ENCODE data around the gene MTMR2. TPM values are rescaled to one million over a fixed set of nuclear protein-coding genes. Genes with fewer than 3 reads are reported as not detected.

MTMR2 gene
- total and polyA plus RNA-seq, 10 of the 15 experiments (the other 5 are each of a cell fraction or from before 2014, with no cell fraction given) = 7.6 to 46.6 (median 22.5) TPM

DNA sequence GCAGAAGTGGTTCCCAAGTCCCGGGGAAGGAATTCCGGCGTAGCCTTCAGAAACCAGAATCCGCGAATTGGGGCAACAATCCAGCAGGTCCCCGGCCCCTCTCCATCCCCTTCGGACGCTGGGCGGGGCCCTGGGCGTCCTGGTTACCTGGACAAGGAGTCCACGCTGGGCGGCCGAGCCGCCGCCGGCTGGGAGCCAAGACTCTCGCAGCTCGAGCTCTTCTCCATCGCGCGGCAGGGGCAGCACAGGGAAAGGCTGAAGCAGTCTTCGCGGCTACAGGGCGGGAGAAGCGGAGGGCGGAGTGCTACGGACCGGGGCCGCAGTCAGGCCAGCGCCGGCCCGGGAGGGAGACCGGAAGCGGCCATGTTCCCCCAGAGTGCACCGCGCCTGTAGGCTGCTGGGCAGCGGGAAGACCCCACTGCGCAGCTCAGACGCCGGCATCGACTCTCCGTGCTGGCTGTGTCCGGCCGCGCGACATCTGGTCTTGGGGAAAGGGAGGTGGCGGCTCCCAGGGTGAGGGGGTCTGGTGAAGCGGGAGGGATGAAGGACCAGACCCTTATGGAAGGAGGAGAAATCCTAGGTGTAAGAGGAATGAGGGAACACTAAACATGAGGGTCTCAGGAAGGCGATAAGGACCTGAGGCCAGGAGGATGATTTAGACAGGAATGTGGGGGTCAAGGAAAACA, at the start of gene MTMR2 (continued):
- TF ChIP-seq, protein P1, sequence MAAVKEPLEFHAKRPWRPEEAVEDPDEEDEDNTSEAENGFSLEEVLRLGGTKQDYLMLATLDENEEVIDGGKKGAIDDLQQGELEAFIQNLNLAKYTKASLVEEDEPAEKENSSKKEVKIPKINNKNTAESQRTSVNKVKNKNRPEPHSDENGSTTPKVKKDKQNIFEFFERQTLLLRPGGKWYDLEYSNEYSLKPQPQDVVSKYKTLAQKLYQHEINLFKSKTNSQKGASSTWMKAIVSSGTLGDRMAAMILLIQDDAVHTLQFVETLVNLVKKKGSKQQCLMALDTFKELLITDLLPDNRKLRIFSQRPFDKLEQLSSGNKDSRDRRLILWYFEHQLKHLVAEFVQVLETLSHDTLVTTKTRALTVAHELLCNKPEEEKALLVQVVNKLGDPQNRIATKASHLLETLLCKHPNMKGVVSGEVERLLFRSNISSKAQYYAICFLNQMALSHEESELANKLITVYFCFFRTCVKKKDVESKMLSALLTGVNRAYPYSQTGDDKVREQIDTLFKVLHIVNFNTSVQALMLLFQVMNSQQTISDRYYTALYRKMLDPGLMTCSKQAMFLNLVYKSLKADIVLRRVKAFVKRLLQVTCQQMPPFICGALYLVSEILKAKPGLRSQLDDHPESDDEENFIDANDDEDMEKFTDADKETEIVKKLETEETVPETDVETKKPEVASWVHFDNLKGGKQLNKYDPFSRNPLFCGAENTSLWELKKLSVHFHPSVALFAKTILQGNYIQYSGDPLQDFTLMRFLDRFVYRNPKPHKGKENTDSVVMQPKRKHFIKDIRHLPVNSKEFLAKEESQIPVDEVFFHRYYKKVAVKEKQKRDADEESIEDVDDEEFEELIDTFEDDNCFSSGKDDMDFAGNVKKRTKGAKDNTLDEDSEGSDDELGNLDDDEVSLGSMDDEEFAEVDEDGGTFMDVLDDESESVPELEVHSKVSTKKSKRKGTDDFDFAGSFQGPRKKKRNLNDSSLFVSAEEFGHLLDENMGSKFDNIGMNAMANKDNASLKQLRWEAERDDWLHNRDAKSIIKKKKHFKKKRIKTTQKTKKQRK (IDR thresholded peaks at IDR 0.05; ENCODE audit: low read depth, low read length) = no peak
- TF ChIP-seq RCOR1 (conservative IDR thresholded peaks at IDR 0.05; ENCODE audit: low read depth, low read length) = no peak
- peak; percentile 68 for TF ChIP-seq HDGF (IDR thresholded peaks at IDR 0.05)
- TF ChIP-seq POLR2A (IDR thresholded peaks at IDR 0.05; ENCODE audit: low read depth, low read length) = peak; percentile 100
- TF ChIP-seq, protein P2, sequence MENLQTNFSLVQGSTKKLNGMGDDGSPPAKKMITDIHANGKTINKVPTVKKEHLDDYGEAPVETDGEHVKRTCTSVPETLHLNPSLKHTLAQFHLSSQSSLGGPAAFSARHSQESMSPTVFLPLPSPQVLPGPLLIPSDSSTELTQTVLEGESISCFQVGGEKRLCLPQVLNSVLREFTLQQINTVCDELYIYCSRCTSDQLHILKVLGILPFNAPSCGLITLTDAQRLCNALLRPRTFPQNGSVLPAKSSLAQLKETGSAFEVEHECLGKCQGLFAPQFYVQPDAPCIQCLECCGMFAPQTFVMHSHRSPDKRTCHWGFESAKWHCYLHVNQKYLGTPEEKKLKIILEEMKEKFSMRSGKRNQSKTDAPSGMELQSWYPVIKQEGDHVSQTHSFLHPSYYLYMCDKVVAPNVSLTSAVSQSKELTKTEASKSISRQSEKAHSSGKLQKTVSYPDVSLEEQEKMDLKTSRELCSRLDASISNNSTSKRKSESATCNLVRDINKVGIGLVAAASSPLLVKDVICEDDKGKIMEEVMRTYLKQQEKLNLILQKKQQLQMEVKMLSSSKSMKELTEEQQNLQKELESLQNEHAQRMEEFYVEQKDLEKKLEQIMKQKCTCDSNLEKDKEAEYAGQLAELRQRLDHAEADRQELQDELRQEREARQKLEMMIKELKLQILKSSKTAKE (IDR thresholded peaks at IDR 0.05; ENCODE audit: low read depth, poor library complexity, severe bottlenecking) = peak; percentile 46
- TF ChIP-seq, protein P3, sequence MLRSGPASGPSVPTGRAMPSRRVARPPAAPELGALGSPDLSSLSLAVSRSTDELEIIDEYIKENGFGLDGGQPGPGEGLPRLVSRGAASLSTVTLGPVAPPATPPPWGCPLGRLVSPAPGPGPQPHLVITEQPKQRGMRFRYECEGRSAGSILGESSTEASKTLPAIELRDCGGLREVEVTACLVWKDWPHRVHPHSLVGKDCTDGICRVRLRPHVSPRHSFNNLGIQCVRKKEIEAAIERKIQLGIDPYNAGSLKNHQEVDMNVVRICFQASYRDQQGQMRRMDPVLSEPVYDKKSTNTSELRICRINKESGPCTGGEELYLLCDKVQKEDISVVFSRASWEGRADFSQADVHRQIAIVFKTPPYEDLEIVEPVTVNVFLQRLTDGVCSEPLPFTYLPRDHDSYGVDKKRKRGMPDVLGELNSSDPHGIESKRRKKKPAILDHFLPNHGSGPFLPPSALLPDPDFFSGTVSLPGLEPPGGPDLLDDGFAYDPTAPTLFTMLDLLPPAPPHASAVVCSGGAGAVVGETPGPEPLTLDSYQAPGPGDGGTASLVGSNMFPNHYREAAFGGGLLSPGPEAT (IDR thresholded peaks at IDR 0.05; ENCODE audit: low read depth) = peak; percentile 87
- peak; percentile 97 for TF ChIP-seq YY1 (IDR thresholded peaks at IDR 0.05; ENCODE audit: low read depth, low read length)
- no peak for TF ChIP-seq ETV6 (conservative IDR thresholded peaks at IDR 0.05 in 1 of 2, IDR thresholded peaks at IDR 0.05 in 1 of 2; ENCODE audit: borderline replicate concordance in 1 of 2, low read depth in 1 of 2)
- TF ChIP-seq, protein P4, sequence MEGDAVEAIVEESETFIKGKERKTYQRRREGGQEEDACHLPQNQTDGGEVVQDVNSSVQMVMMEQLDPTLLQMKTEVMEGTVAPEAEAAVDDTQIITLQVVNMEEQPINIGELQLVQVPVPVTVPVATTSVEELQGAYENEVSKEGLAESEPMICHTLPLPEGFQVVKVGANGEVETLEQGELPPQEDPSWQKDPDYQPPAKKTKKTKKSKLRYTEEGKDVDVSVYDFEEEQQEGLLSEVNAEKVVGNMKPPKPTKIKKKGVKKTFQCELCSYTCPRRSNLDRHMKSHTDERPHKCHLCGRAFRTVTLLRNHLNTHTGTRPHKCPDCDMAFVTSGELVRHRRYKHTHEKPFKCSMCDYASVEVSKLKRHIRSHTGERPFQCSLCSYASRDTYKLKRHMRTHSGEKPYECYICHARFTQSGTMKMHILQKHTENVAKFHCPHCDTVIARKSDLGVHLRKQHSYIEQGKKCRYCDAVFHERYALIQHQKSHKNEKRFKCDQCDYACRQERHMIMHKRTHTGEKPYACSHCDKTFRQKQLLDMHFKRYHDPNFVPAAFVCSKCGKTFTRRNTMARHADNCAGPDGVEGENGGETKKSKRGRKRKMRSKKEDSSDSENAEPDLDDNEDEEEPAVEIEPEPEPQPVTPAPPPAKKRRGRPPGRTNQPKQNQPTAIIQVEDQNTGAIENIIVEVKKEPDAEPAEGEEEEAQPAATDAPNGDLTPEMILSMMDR (IDR thresholded peaks at IDR 0.05 in 2 of 3, conservative IDR thresholded peaks at IDR 0.05 in 1 of 3; ENCODE audit: control insufficient read depth in 2 of 3, extremely low read depth in 1 of 3, insufficient read depth in 1 of 3, low read depth in 3 of 3, low read length in 3 of 3) = no peak
- TF ChIP-seq NR2F1 (conservative IDR thresholded peaks at IDR 0.05) = 0 out of 2 replicates have a peak, but pooled peaks have one; percentile 61
- peak; percentile 60; the same call in 1 of the 2 replicates for TF ChIP-seq TARDBP (IDR thresholded peaks at IDR 0.05; ENCODE audit: borderline replicate concordance)
- TF ChIP-seq HDAC6 (IDR thresholded peaks at IDR 0.05; ENCODE audit: unreplicated experiment) = no peak
- TF ChIP-seq CREM (IDR thresholded peaks at IDR 0.05; ENCODE audit: low read depth) = no peak
- TF ChIP-seq SMAD5 (IDR thresholded peaks at IDR 0.05; ENCODE audit: low read depth) = peak; percentile 91; the same call in 1 of the 2 replicates
- TF ChIP-seq GABPA (IDR thresholded peaks at IDR 0.05; ENCODE audit: low read depth) = peak; percentile 81
- TF ChIP-seq FOS (IDR thresholded peaks at IDR 0.05; ENCODE audit: borderline replicate concordance, extremely low read depth, insufficient read length) = no peak
- TF ChIP-seq CBX3 (IDR thresholded peaks at IDR 0.05; ENCODE audit: borderline replicate concordance, low read depth) = no peak
- TF ChIP-seq SMARCA5 (IDR thresholded peaks at IDR 0.05) = 0 out of 2 replicates have a peak, but pooled peaks have one; percentile 61
- TF ChIP-seq STAT1 (conservative IDR thresholded peaks at IDR 0.05) = 0 out of 2 replicates have a peak, but pooled peaks have one; percentile 18
- 0 out of 2 replicates have a peak, but pooled peaks have one; percentile 37 for TF ChIP-seq PAX5 (IDR thresholded peaks at IDR 0.05; ENCODE audit: borderline replicate concordance, low read depth, low read length)
- TF ChIP-seq IRF4 (IDR thresholded peaks at IDR 0.05; ENCODE audit: low read depth, low read length) = 0 out of 2 replicates have a peak, but pooled peaks have one; percentile 7
